ENCODE results near the gene ATP8A1. TPM values are rescaled to one million over a fixed set of nuclear protein-coding genes. Genes with fewer than 3 reads are reported as not detected.

ATP8A1 gene
- total RNA-seq, 4 donors from 2014 or later: 23.8 to 74.2 (median 31.1) TPM

GRCh38 chr4:42460043-42460442 lies 196.9 kb downstream of the ATP8A1 start:
- H3K9me3 ChIP-seq: no peaks in the 10 kb centered on the region
- in situ Hi-C loops (cut with MboI; ENCODE audit: low sequenced_read_pairs in 4 of 4): no loop called here
- H3K27me3 ChIP-seq: no peaks in the 10 kb centered on the region
- H3K4me3 ChIP-seq: no peak overlapping the region
- ATAC-seq (no peak), DNase-seq (no peak)
- peaks cover 0 to 17% of the 10 kb centered on the region in 2 donors for H3K36me3 ChIP-seq
- H3K27ac ChIP-seq: no peak overlapping the region
- intact Hi-C loops (cut with DNase I; ENCODE audit: low total_unique reads): no loop called here
- peaks cover 7 to 8% of the 10 kb centered on the region in 2 donors for H3K4me1 ChIP-seq
- TF ChIP-seq CTCF (IDR thresholded peaks at IDR 0.05 in 4 of 5, conservative IDR thresholded peaks at IDR 0.05 in 1 of 5) (no peak), POLR2A (IDR thresholded peaks at IDR 0.05) (no peak)

- Histone ChIP-seq H3K4me3 (no peak overlapping the region), H3K27ac (no peak overlapping the region), H3K27me3 (no peaks in the 10 kb centered on the region), H3K4me1 (peaks cover 7 to 8% of the 10 kb centered on the region in 2 donors), H3K9me3 (no peaks in the 10 kb centered on the region), H3K36me3 (peaks cover 0 to 11% of the 10 kb centered on the region in 2 donors)
- DNase-seq (no peak), ATAC-seq (no peak)
- intact Hi-C loops (cut with DNase I; ENCODE audit: low total_unique reads): loop anchor here (10.0 kb wide), 1 partner anchor 626 kb away; no protein-coding TSS in a partner anchor
- no peak for TF ChIP-seq POLR2A (IDR thresholded peaks at IDR 0.05)
- no peak for TF ChIP-seq CTCF (IDR thresholded peaks at IDR 0.05 in 4 of 5, conservative IDR thresholded peaks at IDR 0.05 in 1 of 5)
- in situ Hi-C loops (cut with MboI; ENCODE audit: low sequenced_read_pairs in 4 of 4): no loop called here
Observed at GRCh38 chr4:42458657-42459056, 198.2 kb downstream of the ATP8A1 start.

GRCh38 chr4:42454755-42455420 lies 202.0 kb downstream of the ATP8A1 start:
- Histone ChIP-seq H3K4me3 (no peak overlapping the region), H3K36me3 (peaks cover 0 to 8% of the 10 kb centered on the region in 2 donors), H3K27me3 (no peaks in the 10 kb centered on the region), H3K27ac (no peak overlapping the region), H3K4me1 (peaks cover 7 to 8% of the 10 kb centered on the region in 2 donors), H3K9me3 (no peaks in the 10 kb centered on the region)
- ATAC-seq (no peak), DNase-seq (no peak)
- intact Hi-C loops (cut with DNase I; ENCODE audit: low total_unique reads) (loop anchor here (10.0 kb wide), 1 partner anchor 630 kb away; no protein-coding TSS in a partner anchor), in situ Hi-C loops (cut with MboI; ENCODE audit: low sequenced_read_pairs in 4 of 4) (no loop called here)
- TF ChIP-seq POLR2A (IDR thresholded peaks at IDR 0.05) (no peak), CTCF (IDR thresholded peaks at IDR 0.05 in 4 of 5, conservative IDR thresholded peaks at IDR 0.05 in 1 of 5) (no peak)

GRCh38 chr4:42453612-42454011 lies 203.3 kb downstream of the ATP8A1 start:
- ATAC-seq: no peak
- no peaks in the 10 kb centered on the region for H3K9me3 ChIP-seq

More at GRCh38 chr4:42453612-42454011, 203.3 kb downstream of the ATP8A1 start:
- TF ChIP-seq CTCF (IDR thresholded peaks at IDR 0.05 in 4 of 5, conservative IDR thresholded peaks at IDR 0.05 in 1 of 5): no peak
- no peak for TF ChIP-seq POLR2A (IDR thresholded peaks at IDR 0.05)
- peaks cover 7 to 8% of the 10 kb centered on the region in 2 donors for H3K4me1 ChIP-seq
- DNase-seq: no peak
- no peak overlapping the region for H3K27ac ChIP-seq
- intact Hi-C loops (cut with DNase I; ENCODE audit: low total_unique reads) (loop anchor here (10.0 kb wide), 1 partner anchor 631 kb away; no protein-coding TSS in a partner anchor), in situ Hi-C loops (cut with MboI; ENCODE audit: low sequenced_read_pairs in 4 of 4) (no loop called here)
- H3K27me3 ChIP-seq: no peaks in the 10 kb centered on the region
- H3K36me3 ChIP-seq: peaks cover 0 to 16% of the 10 kb centered on the region in 2 donors
- H3K4me3 ChIP-seq: no peak overlapping the region

Data from gastrocnemius medialis (tissue), 4 donors.